ENCODE measurements around the gene HEMGN. TPM values are rescaled to one million over a fixed set of nuclear protein-coding genes. Genes with fewer than 3 reads are reported as not detected.

Gene HEMGN
- total and polyA plus RNA-seq, 10 donors: 0.13 to 26.6 (median 1.8) TPM

DNA sequence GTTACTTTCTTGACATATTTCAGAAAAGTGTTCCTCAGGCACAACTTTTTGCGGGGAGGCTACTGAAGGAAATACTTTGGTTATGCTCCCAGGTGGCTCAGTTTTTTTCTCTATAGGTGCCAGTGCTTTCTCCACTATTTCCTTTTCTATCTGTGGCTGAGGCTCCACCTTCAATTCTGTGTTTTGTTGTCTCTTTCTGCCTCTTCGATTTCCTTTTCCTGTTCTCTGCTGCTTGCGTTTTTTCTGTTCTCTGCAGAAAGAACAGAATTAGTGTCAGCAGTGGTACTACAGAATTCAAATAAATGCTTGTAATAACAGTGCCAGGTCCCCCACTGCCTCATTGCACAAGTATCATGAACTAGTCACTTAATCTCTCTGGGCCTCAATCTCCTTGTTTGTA is 7.0 kb downstream of the HEMGN start:
- DNase-seq: no peak
- no peaks in the 10 kb centered on the region for H3K9me3 ChIP-seq
- H3K27me3 ChIP-seq (replicated peaks in 1 of 7): peaks cover 0 to 22% (median 0%) of the 10 kb centered on the region in 7 donors
- peak overlapping the region in 5 of 8 donors; percentile 30 to 71 (median 51) for H3K27ac ChIP-seq
- WGBS, 5 donors: 12 to 22% (median 13%) methylated on average over 3 of the region's 3 CpGs
- peaks cover 0 to 13% (median 0%) of the 10 kb centered on the region in 6 donors for H3K4me1 ChIP-seq
- TF ChIP-seq, protein P1, sequence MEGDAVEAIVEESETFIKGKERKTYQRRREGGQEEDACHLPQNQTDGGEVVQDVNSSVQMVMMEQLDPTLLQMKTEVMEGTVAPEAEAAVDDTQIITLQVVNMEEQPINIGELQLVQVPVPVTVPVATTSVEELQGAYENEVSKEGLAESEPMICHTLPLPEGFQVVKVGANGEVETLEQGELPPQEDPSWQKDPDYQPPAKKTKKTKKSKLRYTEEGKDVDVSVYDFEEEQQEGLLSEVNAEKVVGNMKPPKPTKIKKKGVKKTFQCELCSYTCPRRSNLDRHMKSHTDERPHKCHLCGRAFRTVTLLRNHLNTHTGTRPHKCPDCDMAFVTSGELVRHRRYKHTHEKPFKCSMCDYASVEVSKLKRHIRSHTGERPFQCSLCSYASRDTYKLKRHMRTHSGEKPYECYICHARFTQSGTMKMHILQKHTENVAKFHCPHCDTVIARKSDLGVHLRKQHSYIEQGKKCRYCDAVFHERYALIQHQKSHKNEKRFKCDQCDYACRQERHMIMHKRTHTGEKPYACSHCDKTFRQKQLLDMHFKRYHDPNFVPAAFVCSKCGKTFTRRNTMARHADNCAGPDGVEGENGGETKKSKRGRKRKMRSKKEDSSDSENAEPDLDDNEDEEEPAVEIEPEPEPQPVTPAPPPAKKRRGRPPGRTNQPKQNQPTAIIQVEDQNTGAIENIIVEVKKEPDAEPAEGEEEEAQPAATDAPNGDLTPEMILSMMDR (IDR thresholded peaks at IDR 0.05 in 8 of 11, conservative IDR thresholded peaks at IDR 0.05 in 3 of 11): no peak
- TF ChIP-seq POLR2AphosphoS5 (IDR thresholded peaks at IDR 0.05): no peak
- no peak for TF ChIP-seq POLR2A (IDR thresholded peaks at IDR 0.05)
- H3K36me3 ChIP-seq: no peaks in the 10 kb centered on the region
- intact Hi-C loops (cut with DNase I; ENCODE audit: low total_unique reads): no loop called here
- no peak overlapping the region for H3K4me3 ChIP-seq

DNA sequence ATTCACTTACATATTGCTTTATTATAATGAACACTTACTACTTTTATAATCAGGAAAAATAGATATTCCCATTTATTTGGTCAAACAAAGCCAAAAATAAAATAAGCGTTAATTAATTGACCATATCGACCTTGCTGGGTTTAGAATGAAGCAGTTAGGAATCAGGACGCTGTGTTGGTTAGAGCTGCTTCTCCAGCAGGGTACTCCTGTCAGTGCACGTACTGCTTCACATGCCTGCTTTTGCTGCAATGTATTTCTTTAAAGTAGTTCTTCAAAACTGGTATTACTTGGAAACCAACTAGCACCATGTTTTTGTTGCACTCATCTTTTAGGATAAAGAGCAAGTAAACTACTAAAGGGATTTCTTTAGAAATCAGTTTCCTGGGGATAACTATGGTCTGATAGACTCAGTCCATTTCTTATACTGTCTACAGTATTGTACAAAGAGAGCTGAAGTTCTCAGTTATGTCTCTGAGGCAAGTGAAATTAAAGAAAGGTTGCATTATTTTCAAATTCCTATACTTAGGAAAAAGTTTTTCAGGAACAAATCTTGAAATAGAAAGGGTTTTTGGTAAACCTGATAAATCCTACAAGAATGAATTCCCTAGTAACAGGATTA is 8.9 kb downstream of the HEMGN start:
- DNase-seq: no peak
- Histone ChIP-seq H3K27me3 (replicated peaks in 1 of 7) (peaks cover 0 to 7% (median 0%) of the 10 kb centered on the region in 7 donors), H3K27ac (no peak overlapping the region), H3K4me3 (no peak overlapping the region), H3K36me3 (no peaks in the 10 kb centered on the region), H3K4me1 (peaks cover under 1 to 22% (median 7%) of the 10 kb centered on the region in 6 donors), H3K9me3 (no peaks in the 10 kb centered on the region)
- intact Hi-C loops (cut with DNase I; ENCODE audit: low total_unique reads): loop anchor here (10.0 kb wide), 1 partner anchor 56 kb away; the partner anchor contains the start of gene ANP32B
- 54 to 68% (median 62%) methylated on average over 4 of the region's 4 CpGs for WGBS, 5 donors
- TF ChIP-seq, protein P1 (IDR thresholded peaks at IDR 0.05 in 8 of 11, conservative IDR thresholded peaks at IDR 0.05 in 3 of 11): no peak
- TF ChIP-seq POLR2AphosphoS5 (IDR thresholded peaks at IDR 0.05): no peak
- TF ChIP-seq POLR2A (IDR thresholded peaks at IDR 0.05): no peak

DNA sequence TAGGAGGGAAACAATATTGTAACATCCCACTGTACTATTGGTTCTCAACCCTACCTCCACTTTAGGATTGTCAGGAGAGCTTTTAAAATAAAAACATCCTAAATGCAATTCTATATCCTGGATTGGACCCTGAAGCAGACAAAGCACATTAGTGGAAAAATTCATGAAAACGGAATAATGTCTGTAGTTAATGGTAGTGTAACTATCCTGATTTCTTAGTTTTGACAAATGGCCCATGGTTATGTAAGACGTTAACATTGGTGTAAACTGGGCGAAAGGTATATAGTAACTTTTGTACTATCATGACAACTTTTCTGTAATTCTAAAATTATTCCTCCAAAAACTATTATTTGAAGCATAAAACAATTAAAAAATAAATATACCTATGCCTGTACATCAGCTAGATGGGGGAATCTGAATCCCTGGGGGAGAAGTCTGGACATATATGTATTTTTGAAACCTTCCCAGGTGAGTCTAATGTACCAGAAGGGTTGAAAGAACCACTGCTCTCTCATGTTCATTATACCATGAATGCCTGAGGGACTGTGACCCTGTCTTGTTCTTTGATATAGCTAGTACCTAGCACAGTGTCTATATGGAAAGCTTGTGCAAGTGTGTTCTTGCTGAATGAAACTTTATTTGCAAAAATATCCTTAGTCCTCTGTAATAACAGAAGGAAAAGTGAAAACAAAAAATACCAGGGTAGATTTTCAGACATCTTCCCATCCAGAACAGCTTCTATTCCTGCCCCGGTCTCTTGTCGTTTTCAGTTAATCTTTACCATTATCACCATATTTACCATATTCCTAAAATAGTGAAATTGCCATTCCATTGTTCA is 12.3 kb downstream of the HEMGN start:
- Histone ChIP-seq H3K36me3 (no peaks in the 10 kb centered on the region), H3K27me3 (replicated peaks in 1 of 7) (peaks cover 0 to 7% (median 0%) of the 10 kb centered on the region in 7 donors), H3K4me3 (no peak overlapping the region), H3K4me1 (peaks cover 18 to 38% (median 29%) of the 10 kb centered on the region in 6 donors), H3K27ac (no peak overlapping the region), H3K9me3 (no peaks in the 10 kb centered on the region)
- WGBS, 5 donors: 80 to 92% (median 86%) methylated on average over 5 of the region's 5 CpGs
- intact Hi-C loops (cut with DNase I; ENCODE audit: low total_unique reads): loop anchor here (10.0 kb wide), 1 partner anchor 59 kb away; the partner anchor contains the start of gene ANP32B
- TF ChIP-seq POLR2A (IDR thresholded peaks at IDR 0.05) (no peak), POLR2AphosphoS5 (IDR thresholded peaks at IDR 0.05) (no peak)
- TF ChIP-seq, protein P1 (IDR thresholded peaks at IDR 0.05 in 8 of 11, conservative IDR thresholded peaks at IDR 0.05 in 3 of 11): no peak
- DNase-seq: no peak

DNA sequence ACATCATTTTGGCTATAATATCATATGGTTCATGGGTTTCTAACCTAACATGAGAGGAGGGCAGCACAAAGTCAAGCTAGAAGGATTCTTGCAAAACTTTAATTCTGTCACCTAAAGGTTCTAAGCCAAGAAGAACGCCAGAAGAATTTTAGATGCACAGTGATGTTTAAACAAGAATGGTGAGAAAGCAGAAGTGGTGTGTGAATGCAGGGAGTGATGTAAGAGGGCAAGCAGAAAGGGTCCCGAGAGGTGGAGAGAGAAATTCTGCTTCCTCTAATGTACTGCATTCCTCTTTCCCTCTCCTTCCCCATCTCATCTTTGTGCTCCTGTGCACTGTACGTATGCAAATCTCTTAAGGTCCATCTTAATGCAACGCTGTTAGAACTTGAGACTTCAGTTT is 13.6 kb downstream of the HEMGN start:
- peak overlapping the region in 1 of 8 donors; percentile 78 for H3K4me3 ChIP-seq
- H3K36me3 ChIP-seq: no peaks in the 10 kb centered on the region
- peaks cover 31 to 50% (median 43%) of the 10 kb centered on the region in 6 donors for H3K4me1 ChIP-seq
- intact Hi-C loops (cut with DNase I; ENCODE audit: low total_unique reads): loop anchor here (5.0 to 10.0 kb wide), 3 partner anchors 60 to 338 kb away; partner anchors contain the start of gene ANP32B
- no peak for DNase-seq
- 24 to 38% (median 31%) methylated on average over 4 of the region's 4 CpGs for WGBS, 5 donors
- no peak for TF ChIP-seq POLR2AphosphoS5 (IDR thresholded peaks at IDR 0.05)
- no peak for TF ChIP-seq POLR2A (IDR thresholded peaks at IDR 0.05)
- TF ChIP-seq, protein P1 (IDR thresholded peaks at IDR 0.05 in 8 of 11, conservative IDR thresholded peaks at IDR 0.05 in 3 of 11): no peak
- H3K27ac ChIP-seq: peak overlapping the region in 7 of 8 donors; percentile 44 to 100 (median 98)
- H3K27me3 ChIP-seq (replicated peaks in 1 of 7): peaks cover 0 to 7% (median 0%) of the 10 kb centered on the region in 7 donors
- H3K9me3 ChIP-seq: no peaks in the 10 kb centered on the region
